COLO829 (cell line): Measurements from ENCODE around the gene TIAM1.

ENCODE experiments used
- DNase-seq: peaks from one replicate; pipeline ENCODE4 v3.0.0; 2012; ENCODE audit warnings: low spot score

Gene TIAM1

DNA sequence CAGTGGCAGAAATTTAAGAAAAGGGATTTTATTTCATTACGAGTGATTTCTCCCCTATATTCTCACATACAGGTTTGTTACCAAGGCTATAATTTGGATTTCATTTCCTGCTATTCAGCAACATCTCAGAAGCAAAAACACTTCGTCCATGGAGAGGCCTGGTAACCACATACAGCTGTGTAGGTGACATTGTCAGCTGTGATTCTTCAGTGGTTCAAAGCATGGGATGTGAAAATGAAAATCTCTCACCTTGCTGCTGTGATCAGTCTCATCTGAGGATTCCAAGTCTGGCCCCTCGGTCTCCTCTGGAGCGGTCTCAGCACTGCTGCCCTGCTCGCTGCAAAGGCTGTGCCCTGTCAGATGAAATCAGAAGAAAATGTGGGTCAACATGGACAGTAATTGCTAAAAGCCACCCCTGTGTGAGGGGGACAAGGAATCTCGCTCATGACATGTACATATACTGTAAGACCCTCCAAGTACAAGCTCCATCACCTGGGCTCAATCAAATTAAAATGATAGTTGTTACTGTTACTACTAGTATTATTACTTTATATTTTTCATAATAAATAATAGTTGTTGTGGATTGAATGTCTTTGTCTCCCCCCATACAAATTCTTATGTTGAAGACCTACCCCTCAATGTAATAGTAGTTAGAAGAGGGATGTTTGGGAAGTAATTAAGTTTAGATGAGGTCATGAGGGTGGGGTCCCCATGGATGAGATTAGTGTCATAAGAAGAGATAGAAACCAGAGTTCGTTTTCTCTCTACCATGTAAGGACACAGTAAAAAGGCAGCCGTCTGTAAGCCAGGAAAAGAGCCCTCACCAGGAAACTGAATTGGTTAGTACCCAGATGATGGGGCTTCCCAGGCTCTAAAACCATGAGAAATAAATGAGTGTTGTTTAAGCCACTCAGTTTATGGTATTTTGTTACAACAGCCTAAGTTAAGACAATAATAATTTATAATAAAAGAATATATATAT is 179.1 kb downstream of the TIAM1 start:
- no peak for DNase-seq

DNA sequence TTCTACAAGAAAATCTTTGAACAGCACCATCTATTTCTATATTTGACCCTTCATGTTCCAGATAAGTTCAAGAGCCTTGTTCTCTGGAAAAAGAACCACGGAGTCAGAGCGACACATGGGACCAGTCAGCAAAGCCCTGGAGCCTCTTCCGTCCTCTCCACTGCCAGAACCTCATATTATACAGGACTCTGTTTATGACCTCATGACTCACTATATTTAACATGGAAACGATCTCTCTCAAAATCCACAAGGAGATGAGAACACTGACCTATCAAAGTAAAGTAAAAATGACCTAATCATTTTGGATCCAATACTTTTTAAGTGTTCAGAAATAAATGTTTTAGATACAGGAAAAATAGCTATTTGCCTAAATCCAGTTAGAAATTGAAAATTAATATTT is 181.2 kb downstream of the TIAM1 start:
- DNase-seq: peak; percentile 41

DNA sequence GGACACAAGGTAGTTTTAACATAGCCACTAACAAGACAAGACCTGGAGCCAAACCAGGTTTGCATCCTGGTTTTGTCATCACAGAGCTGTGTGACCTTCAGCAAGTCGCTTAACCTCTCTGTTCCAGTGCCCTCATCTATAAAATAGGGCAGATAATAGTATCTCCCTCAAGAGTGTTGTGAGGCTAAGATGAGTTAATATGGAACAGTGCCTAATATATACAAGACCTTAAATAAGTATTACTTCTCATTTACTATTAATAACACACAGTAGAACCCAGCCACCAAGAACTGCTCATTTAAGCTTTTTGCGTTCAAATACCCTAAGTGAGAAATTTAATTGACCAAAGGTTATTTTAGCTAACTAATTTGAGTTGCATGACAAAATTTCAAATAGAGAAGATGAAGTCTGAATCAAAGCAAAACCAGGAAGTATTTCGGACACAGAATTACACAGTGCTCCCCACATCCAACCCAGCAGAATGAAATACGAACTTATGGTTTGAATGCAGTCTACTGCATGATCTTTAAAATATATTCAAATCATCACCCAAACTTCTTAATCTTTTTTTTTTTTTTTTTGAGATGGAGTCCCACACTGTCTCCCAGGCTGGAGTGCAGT is 181.9 kb downstream of the TIAM1 start:
- DNase-seq: no peak

DNA sequence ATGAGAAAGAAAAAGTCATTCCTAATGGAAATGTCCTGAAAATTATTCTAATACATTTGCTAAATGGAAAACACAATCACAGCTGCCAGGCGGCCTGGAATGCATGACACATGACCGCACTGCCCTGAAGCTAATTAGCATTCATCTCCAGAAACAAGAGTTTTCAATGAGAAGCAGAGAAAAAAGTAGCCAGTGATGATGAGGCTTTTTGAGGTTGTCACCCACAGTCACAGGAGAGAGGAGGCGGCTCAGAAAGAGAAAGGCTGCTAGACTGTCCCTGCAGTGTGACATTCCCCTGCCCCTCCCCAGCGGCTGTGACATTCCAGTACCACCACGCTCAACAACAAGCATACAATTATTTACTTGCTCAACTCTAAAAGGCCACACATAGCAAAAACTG is 182.9 kb downstream of the TIAM1 start:
- DNase-seq: peak; percentile 88

DNA sequence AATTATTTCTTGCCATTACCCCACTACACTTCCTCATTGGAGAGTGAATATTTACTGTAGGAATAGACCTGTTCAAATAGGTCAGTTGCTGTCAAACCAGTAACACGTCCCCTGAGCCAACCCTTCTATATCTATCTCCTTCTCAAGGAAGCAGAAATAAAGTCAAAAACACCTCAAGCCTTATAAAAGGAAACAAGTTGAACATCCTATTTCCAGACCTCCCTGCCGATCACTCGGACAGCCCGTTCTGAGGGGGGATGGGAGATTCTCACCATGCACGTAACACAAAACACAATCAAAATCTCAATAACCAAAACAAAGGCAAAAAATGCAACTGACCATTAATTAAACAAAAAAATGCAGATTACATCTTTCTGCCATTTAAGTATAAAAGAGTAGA is 184.3 kb downstream of the TIAM1 start:
- DNase-seq: no peak

DNA sequence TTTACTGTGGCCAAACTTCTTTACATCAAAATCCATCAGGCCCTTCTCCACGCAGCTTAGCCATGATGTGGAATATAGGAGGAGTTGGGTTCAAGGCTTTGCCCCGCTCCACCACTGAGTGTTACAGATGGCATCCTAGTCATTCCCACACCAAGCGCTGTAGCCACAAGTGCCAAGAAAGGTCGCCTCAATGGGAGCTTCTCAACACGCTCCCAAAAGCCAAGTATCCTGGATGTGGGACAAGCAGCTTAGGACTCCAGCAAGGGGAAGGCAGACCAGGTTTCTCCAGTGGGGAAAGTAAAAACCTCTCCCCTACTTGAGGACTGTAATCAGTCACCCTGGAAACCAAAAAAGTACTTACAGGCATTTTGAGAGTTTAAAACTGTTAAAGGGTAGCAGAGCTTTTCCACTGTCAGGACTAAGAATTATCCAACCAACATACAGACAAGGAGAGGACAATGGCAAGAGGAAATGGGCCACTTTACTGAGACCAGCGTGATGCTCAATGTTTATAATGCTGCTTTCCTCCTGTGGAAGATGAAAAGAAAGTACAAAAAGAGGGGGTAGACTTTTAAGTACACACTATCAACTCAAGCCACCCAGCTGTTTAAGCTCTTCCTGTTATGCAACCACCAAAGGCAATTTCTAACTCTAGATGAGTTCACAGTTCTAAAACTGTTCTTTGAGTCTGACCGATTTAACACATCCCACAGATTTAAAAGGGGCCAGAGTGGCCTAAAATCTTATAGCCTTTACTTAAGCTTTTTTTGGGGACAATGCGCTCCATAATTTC is 185.1 kb downstream of the TIAM1 start:
- no peak for DNase-seq

DNA sequence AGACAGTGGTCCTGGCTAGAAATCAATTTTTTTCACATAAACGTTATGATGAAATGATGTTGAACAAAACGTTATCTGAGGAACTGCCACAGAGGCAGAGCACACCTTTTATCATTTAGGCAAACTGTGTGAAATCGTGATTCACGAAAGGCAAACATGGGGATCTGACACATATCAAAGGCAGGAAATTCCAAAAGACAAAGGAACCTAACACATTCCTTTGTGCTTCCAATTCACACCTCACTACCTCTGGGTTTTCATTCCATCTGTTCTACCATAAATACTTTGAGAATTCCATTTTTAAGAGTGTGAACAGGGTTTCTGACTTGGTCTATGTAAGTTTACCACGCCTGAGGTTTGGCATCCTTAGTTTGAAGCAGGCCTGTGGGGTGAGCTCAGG is 186.3 kb downstream of the TIAM1 start:
- no peak for DNase-seq

DNA sequence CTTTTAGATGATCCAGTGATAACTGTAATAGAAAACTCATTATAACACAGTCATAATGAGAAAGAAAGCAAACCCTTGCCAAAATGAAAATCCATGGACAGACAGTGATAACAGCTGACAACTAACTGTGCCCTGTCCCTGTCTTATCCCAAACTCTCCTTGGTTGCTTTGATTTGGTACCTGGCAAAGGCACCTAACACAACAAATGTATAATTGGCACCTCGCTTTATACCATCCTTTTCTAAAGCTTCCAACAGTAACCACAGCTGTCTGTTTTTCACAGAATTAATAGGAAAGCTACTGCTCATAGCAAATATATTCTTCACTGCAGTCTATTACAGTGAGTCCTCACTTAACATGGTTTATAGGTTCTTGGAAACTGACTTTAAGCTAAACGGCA is 187.4 kb downstream of the TIAM1 start:
- no peak for DNase-seq

DNA sequence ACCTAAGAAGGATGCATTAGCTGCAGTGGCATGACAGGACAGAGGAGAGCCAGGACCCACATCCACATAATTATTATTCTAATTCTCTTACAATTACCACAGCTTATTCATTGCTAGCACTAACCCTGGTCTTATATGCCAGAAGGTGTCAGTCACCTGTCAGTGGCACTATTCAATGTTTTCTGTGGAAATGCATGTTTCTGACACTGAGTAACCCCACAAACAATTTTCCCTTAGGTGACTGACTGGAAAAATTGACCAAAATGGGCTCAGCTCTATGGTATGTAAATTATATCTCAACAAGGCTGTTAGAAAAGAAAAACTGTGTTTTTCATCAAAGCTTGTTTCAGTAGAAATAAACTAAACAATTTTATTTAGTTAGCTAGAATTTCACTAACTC is 187.9 kb downstream of the TIAM1 start:
- no peak for DNase-seq

DNA sequence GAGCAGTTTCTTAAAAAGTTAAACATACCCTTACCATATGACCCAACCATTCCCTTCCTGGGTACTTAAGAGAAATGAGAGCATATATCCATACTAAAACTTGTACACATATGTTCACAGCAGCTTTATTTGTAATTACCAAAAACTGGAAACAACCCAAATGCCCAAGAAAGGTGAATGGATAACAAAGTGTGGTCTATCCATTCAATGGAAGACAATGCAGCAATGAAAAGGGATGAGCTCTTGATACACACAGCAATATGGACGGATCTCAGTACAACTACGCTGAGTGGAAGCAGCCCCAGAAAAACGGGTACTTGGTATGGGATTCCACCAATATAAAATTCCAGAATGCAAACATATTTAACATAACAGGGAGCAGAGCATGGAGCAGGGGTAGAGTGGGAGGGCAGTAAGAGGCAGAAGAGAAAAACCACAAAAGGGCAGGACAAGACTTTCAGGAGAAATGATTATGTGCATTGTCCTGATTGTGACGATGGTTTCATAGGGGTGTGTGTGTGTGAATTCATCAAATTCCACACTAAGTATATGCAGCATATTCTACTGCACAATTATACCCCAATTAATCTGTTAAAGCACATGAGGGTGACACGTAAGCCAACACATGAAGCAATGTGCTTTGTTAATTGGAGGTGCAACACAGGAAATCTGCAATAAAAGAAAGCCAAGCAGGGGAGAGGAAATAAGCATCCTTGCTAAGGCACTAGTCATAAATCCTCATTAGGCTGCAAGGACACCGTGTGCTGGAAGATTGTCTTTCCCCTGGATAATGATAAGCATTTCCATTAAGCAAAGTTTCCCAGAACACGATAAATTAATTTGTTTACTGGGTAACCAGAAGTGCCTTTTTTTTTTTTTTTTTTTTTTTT is 192.7 kb downstream of the TIAM1 start:
- no peak for DNase-seq

DNA sequence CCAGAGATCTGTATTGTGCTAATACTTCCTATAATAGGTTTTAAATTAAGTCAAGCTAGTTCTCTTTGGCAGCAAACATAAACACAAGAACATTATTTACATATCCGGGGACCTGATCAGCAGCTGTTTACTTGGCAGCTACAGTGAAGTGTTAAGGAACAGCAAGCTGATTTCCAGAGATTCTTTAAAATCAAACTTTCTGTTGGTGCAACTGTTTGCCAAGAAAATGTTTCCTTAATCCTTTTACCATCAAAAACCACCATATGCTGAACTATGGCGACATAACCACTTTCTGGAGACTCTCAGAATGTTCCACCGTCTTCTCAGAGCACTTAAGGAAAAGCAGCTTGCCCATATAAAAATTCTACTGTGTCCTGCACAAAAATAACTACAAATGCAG is 198.8 kb downstream of the TIAM1 start:
- DNase-seq: no peak

DNA sequence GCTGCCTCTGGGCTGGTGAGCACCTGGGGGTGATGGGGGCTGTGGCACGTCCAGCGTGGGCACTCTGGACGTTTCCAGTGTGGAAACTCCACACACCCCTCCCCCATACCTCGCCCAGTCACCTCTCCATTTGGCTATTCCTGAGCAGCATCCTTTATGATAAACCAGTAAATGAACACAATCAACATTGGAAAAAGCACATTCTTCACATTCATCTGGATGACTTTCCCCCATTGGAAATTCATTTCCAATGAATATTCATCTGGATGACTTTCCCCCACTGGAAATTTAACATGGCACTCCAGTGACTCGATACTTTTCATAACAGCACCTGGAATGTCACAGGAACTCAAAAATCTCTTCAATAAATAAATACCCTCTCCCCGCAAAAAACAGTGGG is 201.0 kb downstream of the TIAM1 start:
- no peak for DNase-seq

DNA sequence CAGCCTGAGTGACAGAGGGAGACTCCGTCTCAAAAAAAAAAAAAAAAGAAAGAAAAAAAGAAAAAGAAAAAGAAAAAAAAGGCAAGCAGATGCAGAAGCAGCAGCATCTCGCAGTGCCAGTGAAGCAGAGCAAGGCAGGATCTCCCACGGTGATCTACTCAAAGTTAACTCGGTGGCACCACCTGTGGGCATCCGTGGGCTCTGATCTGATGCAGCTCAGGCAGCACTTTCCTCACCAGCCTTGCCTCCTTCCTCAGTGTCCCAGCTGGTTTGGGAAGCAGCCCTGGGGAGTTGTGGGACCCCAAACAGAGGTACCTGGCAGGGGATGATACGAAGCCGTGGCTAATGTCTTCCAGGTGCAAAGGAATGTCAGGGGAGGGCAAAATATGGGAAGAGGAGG is 201.5 kb downstream of the TIAM1 start:
- no peak for DNase-seq

DNA sequence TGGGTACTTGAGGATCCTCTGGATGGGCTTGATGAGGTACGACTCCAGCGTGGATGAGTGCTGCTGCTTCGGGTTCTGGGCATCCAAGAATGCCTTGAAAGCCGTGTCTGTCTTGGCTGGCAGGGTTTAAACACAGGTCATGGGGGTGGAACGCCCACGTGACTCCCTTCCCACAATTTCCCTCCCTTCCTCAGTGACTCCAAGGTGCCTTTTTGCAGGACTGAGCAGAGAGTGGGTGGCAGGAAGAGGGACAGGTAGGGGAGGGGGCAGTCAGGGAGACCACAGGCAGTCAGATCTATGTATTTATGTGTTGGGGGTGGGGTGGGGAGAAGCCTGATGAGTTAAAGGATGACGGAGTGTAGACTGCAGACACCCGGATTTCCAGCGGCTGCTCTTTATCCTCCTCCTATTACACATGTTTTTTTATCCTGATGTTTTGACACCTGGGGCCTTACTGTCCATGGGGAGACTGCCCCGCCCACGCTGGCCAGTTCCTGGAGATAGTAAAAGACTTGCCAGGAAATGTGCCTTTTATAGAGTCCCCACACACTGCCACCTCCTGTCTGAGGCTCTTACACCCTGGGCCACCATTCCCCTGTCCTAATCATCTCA is 202.6 kb downstream of the TIAM1 start:
- no peak for DNase-seq

DNA sequence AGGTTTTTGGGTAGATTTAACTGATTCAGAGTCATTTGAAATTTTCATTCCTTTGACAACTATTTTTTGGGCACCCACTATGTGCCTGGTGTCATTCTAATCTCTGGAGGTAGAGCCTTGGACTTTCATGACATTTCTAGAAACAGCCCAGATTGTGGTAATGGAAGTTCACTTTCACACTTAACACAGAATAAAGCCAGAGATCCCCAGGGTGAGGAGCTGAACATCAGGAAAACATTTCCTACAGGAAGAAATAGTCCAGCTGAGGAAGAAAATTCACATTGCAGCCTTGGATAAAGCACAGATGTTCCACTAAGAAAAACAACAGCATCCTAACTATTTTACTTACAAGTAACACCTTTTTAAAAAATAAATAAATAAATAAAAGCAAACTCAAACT is 203.4 kb downstream of the TIAM1 start:
- DNase-seq: no peak

DNA sequence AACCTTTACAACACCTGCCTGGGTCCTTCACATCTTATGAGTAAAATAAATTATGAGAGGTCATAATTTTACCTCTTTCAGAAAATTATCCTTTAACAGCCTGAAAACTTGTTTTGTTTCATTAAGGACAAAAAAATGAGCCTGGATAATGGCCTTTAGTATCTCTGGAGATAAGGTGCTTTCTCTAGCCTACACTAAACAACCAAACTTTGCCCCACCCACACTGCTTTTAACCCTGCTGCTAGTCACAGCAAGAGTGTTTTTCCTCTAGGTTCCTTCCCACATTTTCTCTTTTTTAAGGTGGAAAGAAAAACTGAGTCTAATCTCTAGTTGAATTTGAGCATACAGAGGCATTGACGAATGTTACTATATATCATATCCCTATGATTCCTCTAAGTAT is 204.0 kb downstream of the TIAM1 start:
- no peak for DNase-seq

DNA sequence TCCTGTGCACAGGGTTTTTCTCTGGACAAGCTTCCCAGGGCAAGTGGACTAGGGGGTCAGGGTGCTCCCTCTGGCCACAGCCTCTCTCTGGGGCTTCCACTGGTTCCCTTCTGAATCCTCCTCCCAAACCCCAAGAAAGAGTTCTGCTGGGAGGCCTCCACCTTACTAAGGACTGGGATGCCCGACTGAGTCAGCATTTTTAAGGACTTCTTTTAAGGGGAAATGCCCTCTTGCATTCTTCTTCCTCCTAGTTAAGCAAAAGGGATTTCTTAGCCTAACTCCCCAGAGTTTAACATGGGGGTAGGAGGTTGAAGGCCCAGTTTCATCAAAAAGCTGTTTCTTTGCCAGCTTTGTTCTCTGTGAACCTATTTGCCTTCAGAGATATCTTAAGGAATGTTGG is 206.1 kb downstream of the TIAM1 start:
- DNase-seq: no peak

DNA sequence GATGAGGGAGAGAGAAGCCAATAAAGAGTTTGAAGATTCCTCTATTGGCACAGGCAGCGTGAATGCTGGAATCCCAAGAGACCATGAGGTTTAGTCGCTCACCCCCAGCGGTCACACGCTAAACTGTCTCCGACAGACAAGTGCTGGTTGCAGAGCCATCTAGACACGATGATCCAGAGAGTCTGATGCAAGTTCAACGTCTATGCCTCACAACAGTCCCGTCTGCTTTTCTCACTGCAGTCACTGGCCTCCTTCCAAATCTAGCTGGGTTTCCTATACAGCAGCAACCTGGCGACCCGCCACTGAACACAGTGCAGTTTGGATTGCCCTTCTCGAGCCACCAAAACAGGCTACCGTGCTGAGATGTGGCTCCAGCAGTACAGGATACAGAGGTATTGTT is 207.2 kb downstream of the TIAM1 start:
- DNase-seq: no peak

DNA sequence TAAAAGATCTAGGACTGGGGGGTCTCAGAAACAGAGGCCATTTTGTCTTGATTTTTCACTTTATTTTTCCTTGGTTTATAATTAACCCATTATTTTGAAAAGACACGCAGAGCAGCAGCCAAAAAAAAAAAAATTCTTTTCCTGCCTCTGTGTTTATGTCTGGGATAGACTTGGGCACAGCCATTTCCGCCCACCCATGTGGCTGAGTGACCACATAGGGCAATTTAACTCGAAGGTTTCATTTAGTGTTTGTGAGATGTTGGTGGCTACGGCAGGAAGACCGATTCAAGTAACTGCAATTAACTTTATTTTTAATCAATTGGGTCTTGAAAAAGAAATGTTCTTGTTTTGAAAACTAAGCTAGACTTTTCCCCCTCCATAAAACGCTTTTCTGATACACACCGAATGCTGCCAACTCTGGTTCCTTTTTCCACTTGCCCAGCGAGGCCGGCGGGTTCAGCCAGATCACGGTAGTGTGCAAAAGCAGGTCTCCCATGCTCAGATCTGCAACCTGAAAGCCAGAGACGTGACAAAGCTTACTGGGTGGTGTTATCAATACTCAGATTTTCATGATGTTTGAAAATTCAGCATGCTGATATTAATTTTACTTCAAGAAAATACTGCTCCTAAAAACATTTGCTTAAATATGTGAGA is 208.4 kb downstream of the TIAM1 start:
- DNase-seq: no peak

DNA sequence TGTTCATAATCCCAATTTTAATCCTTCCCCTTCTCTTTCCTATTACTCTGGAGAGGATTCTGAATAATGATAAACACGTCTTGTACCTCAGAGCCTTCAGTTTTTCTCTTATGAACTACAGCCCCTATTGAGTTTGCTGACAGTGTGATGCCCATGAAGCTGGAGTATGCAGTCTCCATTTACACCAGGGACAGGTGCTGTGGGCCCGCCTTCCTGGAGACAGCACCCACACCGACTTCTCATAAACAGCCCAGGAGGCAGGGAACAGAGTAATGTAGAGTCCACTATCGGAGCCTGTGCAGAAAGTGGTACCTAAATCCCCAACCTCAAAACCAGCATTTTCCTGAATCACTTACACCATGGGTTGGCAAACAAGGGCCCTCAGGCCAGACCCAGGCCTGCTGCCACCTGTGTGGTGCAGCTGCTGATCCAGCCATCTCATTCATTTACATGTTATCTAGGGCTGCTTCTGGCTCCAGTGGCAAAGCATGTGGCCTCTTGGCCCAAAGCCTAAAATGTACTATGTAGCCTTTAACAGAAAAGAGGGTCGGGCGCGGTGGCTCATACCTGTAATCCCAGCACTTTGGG is 210.7 kb downstream of the TIAM1 start:
- DNase-seq: no peak
